ENCODE measurements around the gene AQP10.
"Not testable (repeated sequence)": the region's sequence is repeated elsewhere in the genome, so short reads cannot be mapped to it uniquely, and the experiment has no call there.

Gene AQP10

GRCh38 chr1:154346276-154346917 is 25.5 kb downstream of the AQP10 start:
- DNase-seq, result no peak

- no peak for DNase-seq
Measured at GRCh38 chr1:154347961-154348360, 27.1 kb downstream of the AQP10 start.

- no peak for DNase-seq
Measured at GRCh38 chr1:154348429-154349076, 27.7 kb downstream of the AQP10 start.

- no peak for DNase-seq
Measured at GRCh38 chr1:154349121-154349520, 28.2 kb downstream of the AQP10 start.

GRCh38 chr1:154350383-154350782 is 29.5 kb downstream of the AQP10 start:
- no peak for DNase-seq

- no peak for DNase-seq
Measured at GRCh38 chr1:154351363-154352068, 30.6 kb downstream of the AQP10 start.

- no peak for DNase-seq
Measured at GRCh38 chr1:154352245-154352580, 31.3 kb downstream of the AQP10 start.

GRCh38 chr1:154352581-154353459 is 31.9 kb downstream of the AQP10 start:
- DNase-seq, result no peak

- DNase-seq, result no peak
Measured at GRCh38 chr1:154353460-154353904, 32.6 kb downstream of the AQP10 start.

- DNase-seq, result no peak
Measured at GRCh38 chr1:154353966-154354365, 33.1 kb downstream of the AQP10 start.

- DNase-seq, result no peak
Measured at GRCh38 chr1:154358519-154358918, 37.6 kb downstream of the AQP10 start.

GRCh38 chr1:154360288-154360687 is 39.4 kb downstream of the AQP10 start:
- DNase-seq, result no peak

- not testable (repeated sequence) for DNase-seq
Measured at GRCh38 chr1:154360881-154361280, 40.0 kb downstream of the AQP10 start.

- no peak for DNase-seq
Measured at GRCh38 chr1:154361357-154361756, 40.5 kb downstream of the AQP10 start.

- DNase-seq, result no peak
Measured at GRCh38 chr1:154371436-154371835, 50.5 kb downstream of the AQP10 start.

- not testable (repeated sequence) for DNase-seq
Measured at GRCh38 chr1:154373777-154374357, 53.0 kb downstream of the AQP10 start.
